Activated CD8-positive, alpha-beta memory T cell treated with anti-CD3 and anti-CD28 coated beads for 24 hours (primary cell): ENCODE data around the gene AFF3.

Source experiments
- DNase-seq: peaks from one replicate; pipeline ENCODE4 v3.0.0-alpha.2; 2020

AFF3 gene

DNA sequence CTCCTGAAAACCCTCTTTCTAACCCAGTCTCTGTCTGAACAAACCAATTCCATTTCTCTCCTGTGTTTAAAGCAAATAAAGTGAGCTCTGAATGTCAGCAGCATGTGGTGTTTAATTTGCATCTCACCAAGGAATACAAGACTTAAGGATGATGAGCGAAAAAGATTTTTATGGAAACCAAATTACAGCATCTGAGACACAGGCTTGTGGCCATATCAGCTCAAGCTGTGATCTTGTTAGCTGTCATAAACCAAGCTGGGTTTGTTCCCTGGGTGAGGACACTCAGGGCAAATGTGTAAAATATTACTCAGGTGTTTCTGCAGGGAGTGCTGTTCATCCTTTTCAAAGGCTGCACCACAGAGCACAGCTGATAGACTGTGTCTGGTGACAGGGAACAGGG, 523.2 kb downstream of the AFF3 start:
- DNase-seq, result no peak

DNA sequence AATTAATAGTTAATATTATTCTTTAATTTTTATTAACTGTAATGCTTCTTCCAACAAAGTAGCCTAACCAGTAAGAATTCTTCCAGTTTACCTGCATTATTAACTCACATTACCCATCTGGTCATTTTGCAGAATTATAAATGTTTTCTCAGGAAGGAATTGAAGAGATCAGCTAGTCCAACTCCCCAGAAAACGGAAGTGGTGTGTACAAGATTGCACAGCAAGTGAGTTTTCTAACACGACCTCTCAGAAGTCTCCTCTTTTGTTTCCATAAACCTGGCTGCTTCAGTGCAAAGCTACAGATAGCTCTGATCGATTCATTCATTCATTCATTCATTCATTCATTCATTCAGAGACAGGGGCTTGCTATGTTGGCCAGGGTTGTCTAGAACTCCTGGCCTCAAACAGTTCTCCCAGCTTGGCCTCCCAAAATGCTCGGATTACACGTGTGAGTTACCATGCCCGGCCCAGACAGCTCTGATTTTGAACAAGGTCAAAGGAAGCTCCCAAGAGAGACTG, 523.8 kb downstream of the AFF3 start:
- no peak for DNase-seq

DNA sequence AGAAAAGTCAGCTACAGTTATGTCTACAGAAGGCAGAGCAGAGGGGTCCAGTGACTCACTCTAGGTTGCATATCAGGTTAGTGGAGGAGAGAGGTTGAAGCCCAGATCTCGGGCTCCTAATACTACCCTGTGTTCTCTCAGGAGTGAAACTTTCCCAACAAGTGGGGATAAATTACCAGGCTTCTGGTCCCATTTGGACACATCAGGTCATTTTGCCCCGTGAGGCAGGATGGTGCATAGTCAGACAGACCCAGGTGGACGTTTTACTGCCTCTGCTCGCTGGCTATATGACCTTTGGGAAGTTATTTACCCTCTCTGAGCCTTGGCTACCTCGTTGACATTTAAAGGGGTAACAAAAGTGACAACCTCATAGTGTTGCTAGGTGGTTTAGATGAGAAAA, 524.6 kb downstream of the AFF3 start:
- DNase-seq, result no peak

DNA sequence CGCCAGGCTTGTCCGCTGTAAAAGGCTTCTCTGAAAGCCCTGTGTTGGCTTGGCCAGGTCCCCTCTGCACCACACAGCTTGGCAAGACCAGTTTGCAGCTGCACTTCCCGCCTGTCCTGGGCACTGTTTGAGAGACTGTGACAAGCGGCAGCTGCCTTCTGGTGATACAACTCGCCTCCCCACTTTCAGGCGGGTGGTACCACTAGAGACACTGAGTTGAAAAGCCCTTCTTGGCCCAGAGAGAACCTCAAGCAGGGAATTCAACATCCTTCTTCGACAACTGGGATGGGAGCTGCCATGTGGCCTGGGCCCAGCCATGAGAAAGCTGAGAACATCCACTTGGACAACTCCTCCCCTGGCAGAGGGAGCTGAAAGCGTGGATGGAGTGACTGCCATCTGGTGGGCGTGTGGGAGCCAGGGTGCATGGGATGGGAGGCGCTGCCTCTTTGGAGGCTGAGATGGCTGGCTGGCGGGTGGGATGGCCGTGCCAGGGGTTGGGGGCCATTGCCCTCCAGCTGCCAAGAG, 527.1 kb downstream of the AFF3 start:
- no peak for DNase-seq

- DNase-seq, result no peak
Observed at GRCh38 chr2:99613980-99614379, 528.4 kb downstream of the AFF3 start.

DNA sequence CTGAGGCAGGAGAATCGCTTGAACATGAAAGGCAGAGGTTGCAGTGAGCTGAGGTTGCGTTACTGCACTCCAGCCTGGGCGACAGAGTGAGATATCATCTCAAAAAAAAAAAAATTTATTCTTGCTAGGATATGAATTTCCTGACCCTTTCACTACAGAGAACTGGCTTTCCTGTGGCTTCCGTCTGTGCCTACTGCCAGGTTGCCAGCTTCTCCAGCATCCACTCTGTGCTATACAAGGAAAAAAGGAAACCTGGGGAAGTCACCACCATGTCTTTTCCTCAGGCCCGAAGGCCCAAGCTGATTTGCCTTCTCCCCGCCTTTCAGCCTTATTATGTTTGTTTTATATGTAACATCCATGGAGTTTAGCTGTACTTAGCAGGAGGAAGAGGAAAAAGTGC, 530.6 kb downstream of the AFF3 start:
- no peak for DNase-seq

GRCh38 chr2:99611034-99611433, 531.4 kb downstream of the AFF3 start:
- DNase-seq, result no peak

GRCh38 chr2:99609851-99610381, 532.5 kb downstream of the AFF3 start:
- DNase-seq, result no peak

- no peak for DNase-seq
Observed at GRCh38 chr2:99608861-99609260, 533.5 kb downstream of the AFF3 start.

- no peak for DNase-seq
Observed at GRCh38 chr2:99607861-99608491, 534.4 kb downstream of the AFF3 start.

DNA sequence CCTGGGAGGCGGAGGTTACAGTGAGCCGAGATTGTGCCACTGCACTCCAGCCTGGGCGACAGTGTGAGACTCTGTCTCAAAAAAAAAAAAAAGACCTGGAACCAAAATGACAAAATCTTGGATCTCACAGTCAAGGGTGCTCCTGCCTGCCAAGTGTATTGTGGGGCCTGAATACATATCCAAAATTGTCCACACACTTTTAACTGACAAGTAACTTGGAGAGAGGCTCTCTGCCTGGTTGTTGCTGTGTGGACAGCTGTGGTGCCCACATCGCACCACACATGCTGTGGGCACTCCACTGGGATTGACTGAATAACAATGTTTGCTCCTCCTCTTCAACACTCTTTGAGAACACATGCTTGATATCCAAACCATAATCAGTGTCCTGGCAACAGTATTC, 534.9 kb downstream of the AFF3 start:
- DNase-seq, result no peak

GRCh38 chr2:99605036-99605435, 537.4 kb downstream of the AFF3 start:
- DNase-seq, result no peak

DNA sequence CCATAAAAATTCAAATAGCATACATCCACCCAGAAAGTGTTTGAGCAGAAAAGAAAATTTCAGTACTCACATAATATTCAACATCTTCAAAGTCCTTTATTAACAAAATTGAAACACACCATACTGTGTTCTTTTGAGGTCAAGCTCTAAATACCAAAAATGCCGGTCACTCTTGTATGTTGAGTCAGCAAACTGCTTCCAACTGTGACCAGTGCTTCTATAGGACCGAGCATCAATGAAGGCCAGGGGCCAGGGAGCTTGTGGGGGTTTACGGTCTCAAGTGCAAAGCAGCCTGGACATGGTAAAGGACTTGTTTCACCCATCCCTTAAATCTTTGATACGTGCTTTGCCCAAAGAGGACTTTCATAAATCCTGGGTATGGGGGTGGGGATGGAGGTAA, 539.9 kb downstream of the AFF3 start:
- no peak for DNase-seq

GRCh38 chr2:99600981-99601651, 541.3 kb downstream of the AFF3 start:
- DNase-seq, result no peak

DNA sequence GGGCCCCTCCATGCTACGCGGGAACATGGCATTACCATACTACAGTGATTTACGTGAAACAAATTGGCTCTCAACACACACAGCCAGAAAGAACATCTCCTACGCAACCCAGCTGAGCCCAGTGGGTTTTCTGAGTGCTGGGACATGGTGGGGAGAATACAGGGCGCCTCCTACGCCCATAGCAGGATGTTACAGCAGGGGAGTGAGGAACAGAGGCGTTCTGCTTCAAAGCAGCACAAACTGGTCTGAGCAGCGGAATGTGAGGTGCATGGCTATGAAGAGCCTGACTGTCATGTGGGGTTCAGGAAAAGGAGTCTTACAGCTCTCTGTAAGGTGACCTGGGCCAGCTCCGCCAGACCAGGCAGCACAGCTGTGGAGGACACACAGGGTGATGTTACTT, 543.9 kb downstream of the AFF3 start:
- no peak for DNase-seq

- no peak for DNase-seq
Observed at GRCh38 chr2:99597616-99598015, 544.8 kb downstream of the AFF3 start.

DNA sequence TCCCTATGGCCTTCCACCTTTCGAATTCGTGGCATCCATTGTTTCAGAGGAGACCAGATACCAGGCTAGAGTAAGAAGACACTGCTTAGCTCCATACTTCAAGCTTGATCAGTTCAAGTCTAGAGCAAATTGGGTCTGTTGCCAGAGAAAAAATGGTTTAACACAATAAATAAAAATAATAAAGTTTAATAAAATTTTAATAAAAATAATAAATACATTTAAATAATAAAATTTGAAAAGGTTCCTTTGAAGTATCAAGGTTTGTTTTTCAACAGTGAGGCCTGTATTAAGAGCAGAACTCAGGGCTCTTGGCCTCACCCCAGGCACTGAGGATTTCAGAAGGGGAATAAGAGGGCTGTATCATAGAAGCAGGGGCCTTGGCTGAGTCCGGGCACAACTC, 547.0 kb downstream of the AFF3 start:
- DNase-seq, result no peak

DNA sequence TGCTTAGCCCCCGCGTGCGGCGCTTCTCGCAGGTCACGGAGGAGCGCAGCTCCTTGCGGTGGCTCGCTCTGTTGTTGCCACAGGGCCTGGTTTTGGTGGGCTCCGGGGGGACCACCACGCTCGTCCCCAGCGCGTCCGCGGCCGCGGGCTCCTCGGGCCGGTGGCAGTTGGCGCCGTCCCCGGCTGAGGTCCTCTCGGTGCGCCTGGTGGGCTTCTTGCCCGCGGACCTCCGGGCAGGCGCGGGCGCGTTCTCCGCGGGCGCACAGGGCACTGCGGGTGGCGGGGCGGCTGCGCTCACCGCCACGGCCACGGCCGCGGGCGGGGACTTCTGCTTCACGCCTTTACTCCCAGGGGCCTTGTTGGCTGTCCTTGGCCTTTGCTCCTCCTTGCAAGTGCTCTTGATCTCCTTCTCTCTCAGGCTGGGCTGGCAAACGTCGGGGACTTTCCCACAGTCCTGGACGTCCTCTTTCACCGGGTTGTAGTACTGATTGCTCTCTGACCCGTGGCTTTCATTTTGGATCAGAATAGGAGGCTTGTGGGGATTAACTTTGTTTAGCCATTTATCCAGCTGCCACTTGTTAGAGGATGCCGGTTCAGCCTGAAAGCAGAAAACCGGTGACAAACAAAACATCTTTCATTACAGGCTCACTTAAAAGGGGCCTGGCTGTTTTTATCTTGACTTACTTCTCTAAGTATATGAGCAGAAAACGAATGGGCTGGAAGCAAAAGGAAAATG, 548.5 kb downstream of the AFF3 start:
- DNase-seq, result no peak

GRCh38 chr2:99576775-99577174, 565.6 kb downstream of the AFF3 start:
- no peak for DNase-seq

DNA sequence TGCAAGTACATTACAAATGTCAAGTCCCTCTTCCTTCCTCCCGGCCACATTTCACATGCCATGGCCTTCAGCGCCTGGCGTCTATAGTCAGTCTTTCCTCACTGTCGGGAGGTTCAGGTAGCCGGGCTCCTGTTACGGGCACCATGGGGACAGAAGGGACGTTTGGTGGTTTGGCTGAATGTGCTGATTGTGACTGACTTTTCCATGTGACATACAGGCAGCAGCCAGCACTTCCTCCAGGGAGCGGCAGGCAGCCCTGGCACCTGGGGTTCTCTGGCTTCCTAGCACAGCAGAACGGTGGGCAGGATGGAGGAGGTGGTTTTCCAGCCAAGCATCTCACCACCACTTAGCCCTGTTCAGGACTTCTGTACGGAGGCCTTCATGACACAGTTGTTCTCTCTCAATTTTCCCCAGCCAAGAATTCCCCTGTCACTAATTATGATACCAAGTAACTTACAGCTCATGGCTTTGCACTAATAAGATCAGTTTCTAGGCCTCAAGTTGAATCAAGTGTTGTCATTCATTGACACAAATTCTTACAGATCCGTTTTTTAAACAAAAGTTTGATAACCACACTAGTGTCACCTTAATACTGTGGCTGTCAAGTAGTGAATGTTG, 568.6 kb downstream of the AFF3 start:
- no peak for DNase-seq

- DNase-seq, result no peak
Observed at GRCh38 chr2:99572373-99573164, 569.8 kb downstream of the AFF3 start.

GRCh38 chr2:99571954-99572353, 570.4 kb downstream of the AFF3 start:
- DNase-seq, result no peak
